ENCODE results near the gene ENOX1.

DNA sequence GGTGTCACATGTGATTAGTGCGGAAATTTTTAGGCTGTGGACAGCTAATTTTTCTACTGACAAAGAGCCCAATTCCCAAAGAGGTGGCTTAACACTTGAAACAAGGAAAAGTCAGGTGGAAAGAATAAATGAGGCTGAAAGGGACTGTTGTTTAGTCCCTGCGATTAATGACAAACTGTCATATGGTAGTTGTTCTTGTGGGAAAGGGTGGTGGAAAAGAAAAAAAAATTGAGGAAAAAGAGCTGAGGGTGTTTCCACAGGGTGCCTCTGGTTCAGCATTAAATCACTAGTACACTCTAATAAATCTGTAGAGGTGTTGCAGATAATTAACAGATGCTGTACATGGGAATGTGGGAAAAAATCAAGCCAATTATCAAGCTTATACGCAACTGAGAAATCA lies 462.6 kb downstream of the ENOX1 start:
- TF ChIP-seq, protein P1, sequence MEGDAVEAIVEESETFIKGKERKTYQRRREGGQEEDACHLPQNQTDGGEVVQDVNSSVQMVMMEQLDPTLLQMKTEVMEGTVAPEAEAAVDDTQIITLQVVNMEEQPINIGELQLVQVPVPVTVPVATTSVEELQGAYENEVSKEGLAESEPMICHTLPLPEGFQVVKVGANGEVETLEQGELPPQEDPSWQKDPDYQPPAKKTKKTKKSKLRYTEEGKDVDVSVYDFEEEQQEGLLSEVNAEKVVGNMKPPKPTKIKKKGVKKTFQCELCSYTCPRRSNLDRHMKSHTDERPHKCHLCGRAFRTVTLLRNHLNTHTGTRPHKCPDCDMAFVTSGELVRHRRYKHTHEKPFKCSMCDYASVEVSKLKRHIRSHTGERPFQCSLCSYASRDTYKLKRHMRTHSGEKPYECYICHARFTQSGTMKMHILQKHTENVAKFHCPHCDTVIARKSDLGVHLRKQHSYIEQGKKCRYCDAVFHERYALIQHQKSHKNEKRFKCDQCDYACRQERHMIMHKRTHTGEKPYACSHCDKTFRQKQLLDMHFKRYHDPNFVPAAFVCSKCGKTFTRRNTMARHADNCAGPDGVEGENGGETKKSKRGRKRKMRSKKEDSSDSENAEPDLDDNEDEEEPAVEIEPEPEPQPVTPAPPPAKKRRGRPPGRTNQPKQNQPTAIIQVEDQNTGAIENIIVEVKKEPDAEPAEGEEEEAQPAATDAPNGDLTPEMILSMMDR (IDR thresholded peaks at IDR 0.05), result no peak
- no peak for TF ChIP-seq POLR2A (IDR thresholded peaks at IDR 0.05)

All from testis (tissue), 2 donors.